Activated CD4-positive, alpha-beta T cell treated with anti-CD3 and anti-CD28 coated beads, Interleukin-2, amount 50 U/mL, for 1 hour (primary cell): ENCODE measurements around the gene TMEM270.
A peak's percentile ranks its signal among the peaks of the same experiment; 100 is the strongest.
"Not testable (repeated sequence)": the region's sequence is repeated elsewhere in the genome, so short reads cannot be mapped to it uniquely, and the experiment has no call there.

Source experiments
- DNase-seq: peaks from one replicate; pipeline ENCODE4 v3.0.0-alpha.2; 2020

Gene TMEM270, protein sequence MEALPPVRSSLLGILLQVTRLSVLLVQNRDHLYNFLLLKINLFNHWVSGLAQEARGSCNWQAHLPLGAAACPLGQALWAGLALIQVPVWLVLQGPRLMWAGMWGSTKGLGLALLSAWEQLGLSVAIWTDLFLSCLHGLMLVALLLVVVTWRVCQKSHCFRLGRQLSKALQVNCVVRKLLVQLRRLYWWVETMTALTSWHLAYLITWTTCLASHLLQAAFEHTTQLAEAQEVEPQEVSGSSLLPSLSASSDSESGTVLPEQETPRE

DNA sequence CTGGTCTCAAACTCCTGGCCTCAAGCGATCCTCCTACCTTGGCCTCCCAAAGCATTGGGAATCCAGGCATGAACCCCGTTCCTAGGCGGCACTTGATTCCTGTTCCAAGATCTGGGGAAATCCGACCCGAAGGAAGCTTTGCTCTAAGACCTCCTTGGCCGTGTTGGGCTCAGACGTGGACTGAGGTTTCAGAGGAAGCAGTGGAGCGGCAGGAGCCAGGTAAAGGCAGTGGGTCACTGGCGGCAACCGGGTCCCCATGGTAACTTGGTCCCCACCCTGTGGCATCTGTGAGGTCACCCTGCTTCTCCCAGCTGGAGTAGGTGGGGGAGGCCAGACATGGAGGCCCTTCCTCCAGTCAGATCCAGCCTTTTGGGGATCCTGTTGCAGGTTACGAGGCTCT lies at the start of gene TMEM270:
TMEM270 (plus strand) TSS at position 301 of the 400 bp plus-strand sequence; CDS start at position 337, 36 bp downstream.
- DNase-seq = no peak

DNA sequence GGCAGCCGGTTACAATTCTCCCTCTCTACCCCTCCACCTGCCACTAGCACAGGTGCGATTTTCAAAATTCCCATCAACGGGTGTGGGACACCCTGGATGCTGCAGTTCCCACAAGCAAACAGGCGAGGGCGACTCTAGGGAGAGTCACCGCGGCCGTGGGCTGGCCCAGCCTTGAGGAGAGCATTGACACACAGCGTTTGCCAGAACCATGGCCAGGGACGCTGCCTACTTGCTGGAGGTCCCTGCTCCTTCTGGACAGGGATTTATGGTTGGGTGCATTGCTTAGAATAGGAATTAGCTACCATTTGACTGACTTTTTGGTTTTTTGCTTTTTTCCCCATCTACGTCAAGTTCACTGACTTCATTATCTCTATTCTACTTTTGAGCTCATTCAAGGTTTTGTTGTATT lies 49.2 kb upstream of the TMEM270 start:
- peak; percentile 47 for DNase-seq

DNA sequence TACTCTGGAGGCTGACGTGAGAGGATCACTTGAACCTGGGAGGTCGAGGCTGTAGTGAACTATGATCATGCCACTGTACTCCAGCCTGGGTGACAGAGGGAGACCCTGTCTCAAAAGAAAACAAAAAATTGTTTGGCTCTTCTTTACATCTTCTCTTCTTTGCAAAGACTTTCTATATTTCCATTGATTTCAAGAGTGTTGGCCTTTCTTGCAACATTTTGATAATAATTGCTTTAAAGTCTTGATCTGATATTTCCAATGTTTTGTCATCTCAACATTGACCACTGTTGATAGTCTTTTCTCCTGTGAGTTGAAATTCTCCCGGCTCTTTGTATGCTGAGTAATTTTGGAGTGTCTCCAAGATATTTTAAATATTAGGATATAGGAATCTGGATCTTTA lies 48.0 kb upstream of the TMEM270 start:
- DNase-seq = no peak

DNA sequence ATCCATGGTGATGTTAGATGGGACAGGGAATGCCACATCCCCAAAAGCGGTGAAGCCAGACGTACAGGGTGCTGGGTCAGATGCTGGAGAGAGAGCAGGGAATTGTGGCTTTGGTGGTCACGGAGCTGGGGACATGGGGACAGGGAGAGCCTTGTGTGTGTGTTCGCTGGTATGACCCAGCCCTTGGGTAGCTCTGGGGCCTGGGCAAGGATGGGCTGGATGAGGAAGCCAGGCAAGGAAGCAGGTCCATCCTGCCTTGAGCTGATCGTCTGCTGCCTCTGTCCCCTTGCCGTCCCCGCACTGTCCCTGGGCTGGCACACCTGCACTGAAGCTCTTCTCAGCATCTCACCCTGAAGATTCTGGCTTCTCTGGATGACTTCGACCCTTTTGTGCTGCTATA lies 45.5 kb upstream of the TMEM270 start:
- DNase-seq = no peak

DNA sequence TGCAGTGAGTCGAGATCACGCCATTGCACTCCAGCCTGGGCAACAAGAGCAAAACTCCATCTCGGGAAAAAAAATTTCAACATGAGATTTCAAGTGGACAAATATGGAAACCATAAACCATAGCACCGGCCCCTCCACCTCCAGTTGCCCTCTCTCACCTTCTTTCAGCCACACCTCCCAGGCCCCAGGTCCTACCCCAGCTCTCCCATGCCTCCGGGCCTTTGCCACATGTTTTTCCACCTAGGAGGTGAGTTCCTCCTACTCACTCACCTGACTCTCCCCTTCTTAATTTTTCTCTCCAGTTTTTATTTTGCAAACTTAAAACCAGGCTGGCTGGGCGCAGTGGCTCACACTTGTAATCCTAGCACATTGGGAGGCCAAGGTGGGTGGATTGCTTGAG lies 43.8 kb upstream of the TMEM270 start:
- DNase-seq = no peak

DNA sequence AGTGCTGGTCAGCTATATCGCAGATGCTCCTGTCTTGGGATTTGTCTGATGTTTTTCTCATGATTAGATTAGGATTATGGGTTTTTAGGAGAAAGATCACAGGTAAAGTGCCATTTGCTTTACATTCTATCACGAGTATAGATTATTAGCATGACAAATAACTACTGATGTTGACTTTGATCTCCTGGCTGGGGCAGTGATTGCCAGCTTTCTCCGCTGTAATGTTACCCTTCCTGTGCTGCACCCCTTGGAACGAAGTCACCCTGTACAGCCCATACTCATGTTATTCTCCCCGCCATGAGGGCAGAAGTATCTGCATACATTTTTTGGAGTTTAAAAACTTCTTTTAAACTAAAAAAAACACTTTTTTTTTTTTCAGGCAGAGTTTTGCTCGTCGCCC lies 40.9 kb upstream of the TMEM270 start:
- no peak for DNase-seq

DNA sequence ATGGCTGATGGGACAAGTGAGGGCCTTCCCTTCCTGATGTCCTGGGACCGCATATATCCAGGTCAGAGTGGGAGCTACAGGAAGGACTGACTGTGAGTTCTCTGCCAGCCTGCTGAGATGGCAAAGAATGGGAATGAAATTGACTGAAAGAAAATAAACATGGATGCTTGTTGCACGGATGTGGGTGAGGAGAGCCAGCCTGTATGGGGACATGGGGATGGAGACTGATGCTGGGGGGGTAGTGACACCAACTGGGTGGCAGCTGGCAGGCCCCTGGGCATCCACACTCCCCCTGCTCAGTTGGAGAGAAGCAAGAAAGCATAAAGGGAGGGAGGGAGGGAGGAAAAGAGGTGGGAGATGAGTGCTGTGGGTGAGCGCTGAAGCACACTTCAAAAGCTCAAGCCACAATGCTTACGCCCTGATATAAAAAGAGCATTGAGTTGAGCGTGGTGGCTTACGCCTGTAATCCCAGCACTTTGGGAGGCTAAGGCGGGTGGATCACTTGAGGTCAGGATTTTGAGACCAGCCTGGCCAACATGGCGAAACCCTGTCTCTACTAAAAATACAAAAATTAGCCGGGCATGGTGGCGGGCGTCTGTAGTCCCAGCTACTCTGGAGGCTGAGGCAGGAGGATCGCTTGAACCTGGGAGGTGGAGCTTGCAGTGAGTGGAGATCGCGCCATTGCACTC lies 39.2 kb upstream of the TMEM270 start:
- not testable (repeated sequence) for DNase-seq

DNA sequence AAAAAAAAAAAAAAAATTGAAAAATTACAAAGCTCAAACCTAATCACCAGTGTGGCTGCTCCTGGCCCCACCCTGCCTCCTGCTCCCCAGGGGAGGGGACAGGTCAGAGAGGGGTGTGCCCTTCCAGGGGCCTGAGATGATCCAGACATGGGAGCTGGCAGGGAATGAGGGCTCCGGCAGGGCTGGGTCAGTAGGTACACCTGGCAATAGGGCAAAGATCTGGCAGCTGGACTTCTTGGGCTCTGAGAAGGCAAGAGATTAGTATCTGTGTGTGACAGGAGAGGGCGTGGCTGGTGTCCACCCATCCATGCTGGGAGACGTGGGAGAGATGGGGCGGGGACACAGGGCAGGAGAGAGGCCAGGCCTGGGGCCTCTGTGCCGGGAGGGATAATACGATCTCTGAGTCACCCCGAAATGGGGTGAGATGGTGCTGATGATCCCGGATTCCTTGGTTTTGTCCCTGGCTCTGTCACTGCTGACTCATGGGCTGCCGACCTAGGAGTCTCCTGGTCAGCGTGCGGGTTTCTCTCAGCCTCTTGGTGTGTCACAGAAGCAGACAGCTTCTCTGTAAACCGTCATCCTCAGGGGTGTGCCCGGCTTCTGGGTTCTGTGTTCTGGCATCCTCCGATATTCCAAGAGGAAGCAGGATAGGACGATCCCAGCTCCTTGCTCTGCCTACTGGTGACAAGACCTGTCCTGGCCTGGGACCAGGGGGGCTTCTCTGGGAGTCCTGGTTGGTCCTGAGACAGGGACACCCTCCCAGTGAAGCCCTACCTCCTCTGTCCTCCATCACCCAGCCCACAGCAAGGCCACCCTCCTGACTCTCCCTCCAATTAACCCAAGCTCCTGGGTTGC lies 38.4 kb upstream of the TMEM270 start:
- no peak for DNase-seq

DNA sequence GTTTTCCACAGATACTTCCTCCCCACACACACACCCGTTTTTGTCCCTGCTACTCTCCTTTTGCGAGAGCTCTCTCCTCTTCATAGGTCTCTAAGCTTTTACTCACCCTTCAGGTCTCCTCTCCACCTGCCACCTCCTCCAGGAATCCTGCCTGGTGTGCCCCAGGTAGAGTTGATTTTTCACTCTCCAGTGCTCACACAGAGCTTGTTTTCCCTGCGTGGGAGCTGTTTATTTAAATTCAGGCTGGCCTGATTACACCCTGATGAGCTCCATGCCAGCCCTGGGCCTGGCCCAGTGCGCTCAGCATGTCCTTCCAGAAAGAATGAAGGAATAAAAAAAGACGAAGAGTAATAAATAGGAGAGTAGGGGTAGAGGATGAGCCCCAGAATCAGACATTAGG lies 37.7 kb upstream of the TMEM270 start:
- no peak for DNase-seq

DNA sequence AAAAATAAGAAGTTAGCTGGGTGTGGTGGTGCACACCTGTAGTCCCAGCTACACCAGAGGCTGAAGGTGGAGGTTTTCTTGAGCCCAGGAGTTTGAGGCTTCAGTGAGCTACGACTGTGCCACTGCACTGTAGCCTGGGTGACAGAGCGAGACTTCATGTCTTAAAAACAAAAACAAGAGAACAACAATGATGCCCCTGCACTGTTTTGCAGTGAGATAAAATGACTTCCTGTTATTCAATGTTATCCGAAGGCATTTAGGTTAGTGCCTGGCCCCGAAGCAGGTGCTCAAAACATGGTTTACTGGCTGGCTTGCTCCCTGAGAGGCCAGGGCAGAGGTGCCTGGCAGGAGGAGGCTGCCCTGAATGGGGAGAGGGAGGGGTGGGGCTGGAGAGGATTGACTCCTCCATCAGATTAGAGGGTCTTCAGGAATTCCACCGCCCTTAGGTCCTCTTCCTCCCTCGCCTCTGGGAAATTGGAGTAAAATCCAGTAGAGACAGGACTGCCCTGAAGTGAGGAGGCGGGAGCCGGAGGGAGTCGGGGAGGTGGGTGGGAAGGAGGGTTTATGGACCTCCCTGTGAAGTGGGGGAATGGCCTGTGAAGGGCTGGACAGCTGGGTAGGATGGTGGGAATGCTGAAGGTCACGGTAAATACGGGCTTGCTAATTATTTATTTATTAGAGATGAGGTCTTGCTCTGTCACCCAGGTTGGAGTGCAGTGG lies 36.9 kb upstream of the TMEM270 start:
- no peak for DNase-seq

DNA sequence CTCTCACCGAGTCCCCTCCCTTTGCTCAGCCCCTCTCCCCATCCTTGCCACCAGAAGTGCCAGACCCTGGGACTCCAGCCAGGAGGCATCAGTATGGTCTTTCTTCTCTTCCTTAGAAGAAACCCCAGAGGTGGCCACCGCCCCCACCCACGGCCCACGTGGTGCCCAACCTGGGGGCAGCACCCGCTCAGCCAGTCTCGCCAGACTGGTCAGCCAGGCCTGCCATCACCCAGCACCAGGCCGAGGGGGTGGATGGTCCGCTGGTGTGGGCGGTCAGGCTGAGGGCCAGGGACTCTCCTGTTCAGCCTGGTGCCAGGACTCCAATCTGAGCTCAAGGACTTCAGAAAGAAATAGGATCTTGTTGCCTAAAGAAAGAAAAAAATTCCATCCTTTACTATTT lies 36.0 kb upstream of the TMEM270 start:
- no peak for DNase-seq

DNA sequence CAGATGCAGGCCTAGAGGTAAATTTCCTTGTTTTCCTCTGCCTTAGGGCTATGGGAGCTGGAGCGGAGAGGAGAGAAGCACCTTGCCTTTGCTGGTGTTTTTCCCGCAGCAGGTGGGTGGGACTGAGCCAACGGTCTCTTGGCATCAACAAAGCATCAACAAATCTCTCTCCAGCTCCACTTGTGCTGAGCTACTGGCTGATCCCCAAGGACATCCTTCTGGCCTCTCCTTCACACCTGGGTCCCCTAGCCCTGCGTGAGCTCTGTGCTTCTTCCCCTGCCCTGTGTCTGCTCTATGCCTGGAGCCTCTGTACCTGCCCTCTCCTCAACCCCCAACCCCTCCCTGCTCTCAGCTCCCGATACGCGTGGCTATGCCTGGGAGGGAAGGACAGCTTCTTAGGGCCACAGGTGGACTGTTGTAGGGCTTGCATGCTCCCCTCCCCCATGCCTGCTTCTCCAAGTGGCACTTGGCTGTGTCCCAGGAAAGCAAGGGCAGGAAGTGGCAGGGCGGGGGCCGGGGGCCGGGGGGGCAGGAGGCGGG lies 33.3 kb upstream of the TMEM270 start:
- DNase-seq = no peak

DNA sequence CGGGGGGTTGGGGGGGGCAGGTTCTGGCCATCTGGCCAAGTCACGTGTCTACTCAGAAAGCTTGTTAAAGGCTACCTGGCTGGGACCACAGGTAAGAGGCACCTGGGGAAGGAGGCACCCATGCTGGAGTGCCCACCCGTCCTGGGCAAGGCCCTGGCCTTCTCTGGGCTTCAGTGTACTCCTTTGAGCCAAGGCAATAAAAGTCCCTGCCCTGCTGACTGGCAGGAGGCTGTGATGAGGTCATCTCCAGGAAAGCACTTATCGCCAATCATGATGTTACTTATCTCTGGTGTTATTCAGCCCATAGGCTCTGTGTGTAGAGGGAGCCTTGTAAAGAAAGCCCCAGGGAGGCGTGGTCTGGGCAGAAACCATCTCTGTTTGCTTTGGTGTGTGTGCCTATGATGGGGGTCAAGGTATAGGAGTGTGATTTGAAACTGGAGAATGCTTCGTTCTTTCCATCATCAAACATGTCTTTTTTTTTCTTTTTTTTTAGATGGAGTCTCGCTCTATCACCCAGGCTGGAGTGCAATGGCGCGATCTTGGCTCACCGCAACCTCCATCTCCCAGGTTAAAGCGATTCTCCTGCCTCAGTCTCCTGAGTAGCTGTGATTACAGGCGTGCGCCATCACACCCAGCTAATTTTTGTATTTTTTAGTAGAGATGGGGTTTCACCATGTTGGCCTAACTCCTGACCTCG lies 32.7 kb upstream of the TMEM270 start:
- no peak for DNase-seq

DNA sequence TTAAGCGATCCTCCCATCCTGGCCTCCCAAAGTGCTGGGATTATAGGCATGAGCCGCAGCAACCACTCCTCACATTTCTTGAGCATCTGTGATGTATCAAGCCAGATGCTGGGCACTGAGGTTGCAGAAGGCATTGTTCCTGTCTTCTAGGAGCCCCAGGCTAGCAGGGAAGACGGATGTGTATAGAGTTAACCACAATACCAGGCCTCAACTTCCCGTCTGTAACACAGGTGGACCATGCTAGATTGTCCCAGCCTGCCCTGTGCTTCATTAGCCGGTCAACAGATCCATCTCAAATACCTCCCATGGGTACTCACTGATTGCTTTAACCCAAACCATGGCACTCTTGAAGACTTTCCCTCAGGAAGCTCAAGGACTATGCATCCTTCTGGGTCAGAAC lies 32.0 kb upstream of the TMEM270 start:
- DNase-seq = no peak

DNA sequence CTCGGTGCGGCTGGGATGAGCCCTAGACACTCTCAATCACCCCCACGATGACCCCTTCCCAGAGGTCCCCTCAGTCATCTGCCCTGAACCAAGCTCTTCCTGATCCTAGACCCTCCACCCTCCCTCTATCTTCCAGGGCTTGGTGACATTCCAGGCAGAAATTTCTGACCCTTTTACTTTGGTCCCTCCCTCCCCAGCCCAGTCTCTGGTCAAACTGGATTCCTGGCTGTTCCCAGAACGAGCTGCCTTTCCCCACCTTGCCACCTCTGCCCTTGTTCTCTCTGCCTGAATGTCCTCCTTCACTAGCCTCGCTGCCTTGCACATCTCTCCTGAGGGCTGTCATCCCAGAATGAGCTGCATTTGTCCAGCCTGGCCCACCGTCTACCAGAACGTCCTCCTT lies 31.5 kb upstream of the TMEM270 start:
- DNase-seq = no peak

DNA sequence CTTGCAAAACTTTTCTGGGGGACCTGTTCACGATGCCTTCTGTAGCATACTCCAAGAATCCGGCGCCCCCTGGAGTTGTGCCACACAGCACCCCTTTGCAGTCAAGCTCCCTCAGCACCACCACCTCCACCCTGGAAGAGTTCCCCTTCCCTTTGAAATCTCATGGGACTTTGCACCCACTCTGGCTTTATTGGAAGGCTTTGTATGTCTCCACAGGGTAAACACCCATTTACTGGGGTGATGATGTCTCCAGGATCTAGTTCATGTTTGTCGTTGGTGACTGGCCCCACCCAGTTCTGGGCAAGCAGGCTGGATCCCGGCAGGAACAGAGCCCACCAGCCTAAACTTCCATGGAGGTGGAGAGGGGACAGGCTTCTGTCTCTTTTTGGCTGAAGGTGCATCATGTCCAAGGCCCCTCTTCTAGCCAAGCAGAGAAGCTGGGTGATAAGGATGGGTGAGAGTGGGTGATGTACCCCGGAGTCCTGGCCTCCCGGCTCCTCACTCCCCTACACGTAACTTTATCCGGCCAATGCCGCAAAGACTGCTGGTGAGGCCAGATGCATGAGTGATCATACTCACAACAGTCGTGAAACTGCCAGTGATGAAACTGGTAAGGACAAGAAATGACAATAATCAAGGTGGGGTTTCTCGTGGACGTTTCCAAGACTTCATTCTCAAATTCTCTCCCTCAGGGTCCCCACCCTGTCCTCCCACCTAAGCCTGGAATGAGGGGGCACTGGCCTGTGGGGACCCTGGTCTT lies 30.9 kb upstream of the TMEM270 start:
- DNase-seq = no peak

DNA sequence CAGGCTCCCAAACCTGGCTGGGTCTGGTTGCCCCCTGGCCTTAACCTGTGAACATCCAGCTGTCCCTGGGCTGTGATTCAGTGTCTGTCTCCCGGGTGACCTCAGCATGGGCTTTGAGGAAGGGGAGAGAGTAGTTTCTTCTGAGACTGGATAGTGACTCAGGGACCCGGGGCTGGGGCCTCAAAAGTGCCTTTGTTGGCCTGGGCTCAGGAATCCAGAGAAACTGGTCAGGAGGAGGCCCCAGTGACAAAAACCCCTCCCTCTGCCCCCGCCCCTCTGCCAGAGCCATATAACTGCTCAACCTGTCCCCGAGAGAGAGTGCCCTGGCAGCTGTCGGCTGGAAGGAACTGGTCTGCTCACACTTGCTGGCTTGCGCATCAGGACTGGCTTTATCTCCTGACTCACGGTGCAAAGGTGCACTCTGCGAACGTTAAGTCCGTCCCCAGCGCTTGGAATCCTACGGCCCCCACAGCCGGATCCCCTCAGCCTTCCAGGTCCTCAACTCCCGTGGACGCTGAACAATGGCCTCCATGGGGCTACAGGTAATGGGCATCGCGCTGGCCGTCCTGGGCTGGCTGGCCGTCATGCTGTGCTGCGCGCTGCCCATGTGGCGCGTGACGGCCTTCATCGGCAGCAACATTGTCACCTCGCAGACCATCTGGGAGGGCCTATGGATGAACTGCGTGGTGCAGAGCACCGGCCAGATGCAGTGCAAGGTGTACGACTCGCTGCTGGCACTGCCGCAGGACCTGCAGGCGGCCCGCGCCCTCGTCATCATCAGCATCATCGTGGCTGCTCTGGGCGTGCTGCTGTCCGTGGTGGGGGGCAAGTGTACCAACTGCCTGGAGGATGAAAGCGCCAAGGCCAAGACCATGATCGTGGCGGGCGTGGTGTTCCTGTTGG lies 30.0 kb upstream of the TMEM270 start, which contains the start of gene CLDN4:
CLDN4 (plus strand) TSS at position 316 of the 903 bp plus-strand sequence; CDS start at position 522, 206 bp downstream.
- no peak for DNase-seq

DNA sequence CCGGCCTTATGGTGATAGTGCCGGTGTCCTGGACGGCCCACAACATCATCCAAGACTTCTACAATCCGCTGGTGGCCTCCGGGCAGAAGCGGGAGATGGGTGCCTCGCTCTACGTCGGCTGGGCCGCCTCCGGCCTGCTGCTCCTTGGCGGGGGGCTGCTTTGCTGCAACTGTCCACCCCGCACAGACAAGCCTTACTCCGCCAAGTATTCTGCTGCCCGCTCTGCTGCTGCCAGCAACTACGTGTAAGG lies 29.4 kb upstream of the TMEM270 start:
- no peak for DNase-seq

DNA sequence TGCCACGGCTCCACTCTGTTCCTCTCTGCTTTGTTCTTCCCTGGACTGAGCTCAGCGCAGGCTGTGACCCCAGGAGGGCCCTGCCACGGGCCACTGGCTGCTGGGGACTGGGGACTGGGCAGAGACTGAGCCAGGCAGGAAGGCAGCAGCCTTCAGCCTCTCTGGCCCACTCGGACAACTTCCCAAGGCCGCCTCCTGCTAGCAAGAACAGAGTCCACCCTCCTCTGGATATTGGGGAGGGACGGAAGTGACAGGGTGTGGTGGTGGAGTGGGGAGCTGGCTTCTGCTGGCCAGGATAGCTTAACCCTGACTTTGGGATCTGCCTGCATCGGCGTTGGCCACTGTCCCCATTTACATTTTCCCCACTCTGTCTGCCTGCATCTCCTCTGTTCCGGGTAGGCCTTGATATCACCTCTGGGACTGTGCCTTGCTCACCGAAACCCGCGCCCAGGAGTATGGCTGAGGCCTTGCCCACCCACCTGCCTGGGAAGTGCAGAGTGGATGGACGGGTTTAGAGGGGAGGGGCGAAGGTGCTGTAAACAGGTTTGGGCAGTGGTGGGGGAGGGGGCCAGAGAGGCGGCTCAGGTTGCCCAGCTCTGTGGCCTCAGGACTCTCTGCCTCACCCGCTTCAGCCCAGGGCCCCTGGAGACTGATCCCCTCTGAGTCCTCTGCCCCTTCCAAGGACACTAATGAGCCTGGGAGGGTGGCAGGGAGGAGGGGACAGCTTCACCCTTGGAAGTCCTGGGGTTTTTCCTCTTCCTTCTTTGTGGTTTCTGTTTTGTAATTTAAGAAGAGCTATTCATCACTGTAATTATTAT lies 28.9 kb upstream of the TMEM270 start:
- DNase-seq = no peak

DNA sequence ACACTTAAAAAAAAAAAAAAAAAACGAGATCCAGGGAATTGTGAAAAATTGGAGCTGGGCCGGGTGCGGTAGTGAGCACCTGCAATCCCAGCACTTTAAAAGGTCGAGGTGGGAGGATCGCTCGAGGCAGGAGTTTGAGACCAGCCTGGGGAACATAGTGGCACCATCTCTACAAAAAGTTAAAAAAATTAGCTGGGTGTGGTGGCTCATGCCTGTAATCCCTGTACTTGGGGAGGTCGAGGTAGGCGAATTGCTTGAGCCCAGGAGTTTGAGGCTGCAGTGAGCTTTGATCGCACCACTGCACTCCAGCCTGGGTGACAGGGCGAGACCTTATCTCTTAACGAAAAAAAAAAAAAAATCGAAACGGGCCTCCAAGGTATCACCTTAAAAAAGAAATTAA lies 28.2 kb upstream of the TMEM270 start:
- no peak for DNase-seq
